HCT116 (cell line): Measurements from ENCODE around the gene DOCK2. TPM values are rescaled to one million over a fixed set of nuclear protein-coding genes. Genes with fewer than 3 reads are reported as not detected.

ENCODE experiments used
- ATAC-seq: fragments of 200-7000 bp; cut with Tn5 transposase; 2 replicates; pipeline ENCODE4 v1.9.1; 2020; ENCODE audit warnings: mild to moderate bottlenecking, moderate library complexity
- BruUV-seq: library from RNA; stranded (reverse); fragments of 400-500 nt; replicated peaks from 2 replicates; lab custom pipeline; 2021; lab: Mats Ljungman, UMichigan
- CTCF ChIA-PET: fragments of 300-600 bp; sonication (Branson Sonifier 250); formaldehyde crosslinking; loops from one replicate; lab custom pipeline; 2021; ENCODE audit warnings: antibody characterized with exemption; lab: Charles Lee
- POLR2A ChIA-PET: fragments of 300-600, 350-600 bp; sonication (Branson Sonifier 250); formaldehyde crosslinking; loops from one replicate; lab custom pipeline; 2021; ENCODE audit warnings: antibody characterized with exemption; lab: Charles Lee
- RAD21 ChIA-PET, 2 experiments: fragments of 300-600 bp; sonication (Branson Sonifier 250); formaldehyde crosslinking; loops; one replicate each; lab custom pipeline; 2023; ENCODE audit warnings: low total read pairs in 2 of 2; ENCODE audit not compliant: uncharacterized antibody in 2 of 2, unreplicated experiment in 2 of 2, low non-redundant PET in 1 of 2; lab: Charles Lee
- DNase-seq: peaks from one replicate; pipeline ENCODE4 v3.0.0-alpha.2; 2010; ENCODE audit warnings: low read depth, low spot score
- H2AFZ ChIP-seq: fragments of 200-600 bp; shearing (Covaris generic), sonication (generic); 2 replicates; pipeline ENCODE4 v1.6.1; 2017; ENCODE audit warnings: low read depth, mixed run types, mixed read lengths, antibody characterized with exemption, low read length; ENCODE audit not compliant: poor library complexity, severe bottlenecking
- H3K27ac ChIP-seq: 2 replicates; pipeline ENCODE4 v1.5.1; 2012; ENCODE audit warnings: low read depth, low read length
- H3K27me3 ChIP-seq: fragments of 200-600 bp; sonication (generic); 2 replicates; pipeline ENCODE4 v1.6.1; 2016; ENCODE audit warnings: mixed run types, low read length, mixed read lengths; ENCODE audit not compliant: insufficient read depth
- H3K36me3 ChIP-seq, 2 experiments: fragments of 200-500 bp in 1 of 2; fragments of 200-600 bp in 1 of 2; sonication (Bioruptor generic) in 1 of 2; sonication (generic) in 1 of 2; 2 replicates each; pipeline versions ENCODE4 v1.5.1 to v1.6.1; 2014 to 2016; ENCODE audit warnings: low read length in 2 of 2, inconsistent platforms in 1 of 2, mixed read lengths in 1 of 2, mixed run types in 1 of 2; ENCODE audit not compliant: insufficient read depth in 2 of 2, control insufficient read depth in 1 of 2
- H3K4me1 ChIP-seq, 2 experiments: fragments of 200-600 bp in 1 of 2; sonication (generic) in 1 of 2; 2 replicates each; pipeline versions ENCODE4 v1.5.1 to v1.6.1; 2012 to 2017; ENCODE audit warnings: low read length in 2 of 2, inconsistent platforms in 1 of 2, mild to moderate bottlenecking in 1 of 2, mixed read lengths in 1 of 2, mixed run types in 1 of 2, moderate library complexity in 1 of 2; ENCODE audit not compliant: insufficient read depth in 2 of 2, control insufficient read depth in 1 of 2
- H3K4me2 ChIP-seq: fragments of 200-600 bp; sonication (generic); 2 replicates; pipeline ENCODE4 v1.6.1; 2017; ENCODE audit warnings: mixed run types, low read length, mixed read lengths
- H3K4me3 ChIP-seq, 2 experiments: fragments of 200-600 bp in 1 of 2; sonication (generic) in 1 of 2; replicated peaks in 1 of 2; 2 replicates each; pipeline ENCODE4 v1.5.1; 2011 to 2016; ENCODE audit warnings: low read length in 2 of 2, control low read depth in 1 of 2, low read depth in 1 of 2, mild to moderate bottlenecking in 1 of 2, mixed read lengths in 1 of 2, mixed run types in 1 of 2
- H3K79me2 ChIP-seq: fragments of 200-600 bp; sonication (generic); 2 replicates; pipeline ENCODE4 v1.6.1; 2017; ENCODE audit warnings: mild to moderate bottlenecking, mixed run types, low read length, moderate library complexity, mixed read lengths; ENCODE audit not compliant: insufficient read depth
- H3K9ac ChIP-seq: fragments of 200-600 bp; sonication (generic); 2 replicates; pipeline ENCODE4 v1.6.1; 2016; ENCODE audit warnings: low read length, mixed read lengths
- H3K9me2 ChIP-seq: fragments of 200-600 bp; sonication (generic), shearing (Covaris generic); 2 replicates; pipeline ENCODE4 v1.6.1; 2017; ENCODE audit warnings: mixed run types, mild to moderate bottlenecking, moderate library complexity; ENCODE audit not compliant: insufficient read depth
- H3K9me3 ChIP-seq, 2 experiments: fragments of 200-500 bp in 1 of 2; fragments of 200-600 bp in 1 of 2; sonication (Bioruptor generic) in 1 of 2; sonication (generic) in 1 of 2; 2 replicates each; pipeline ENCODE4 v1.6.1; 2014 to 2017; ENCODE audit warnings: low read length in 2 of 2, mixed read lengths in 2 of 2, inconsistent platforms in 1 of 2, low read depth in 1 of 2, mild to moderate bottlenecking in 1 of 2, mixed run types in 1 of 2, moderate library complexity in 1 of 2; ENCODE audit not compliant: control insufficient read depth in 1 of 2, insufficient read depth in 1 of 2
- H4K20me1 ChIP-seq: fragments of 200-600 bp; sonication (generic), shearing (Covaris generic); 2 replicates; pipeline ENCODE4 v1.6.1; 2017; ENCODE audit warnings: mixed run types, mild to moderate bottlenecking, moderate library complexity; ENCODE audit not compliant: insufficient read depth
- CBX3 ChIP-seq: IDR thresholded peaks from 2 replicates; pipeline ENCODE4 v1.6.1; 2012; ENCODE audit warnings: low read depth
- CTCF ChIP-seq, 3 experiments: fragments of 200-600 bp in 1 of 3; sonication (generic) in 1 of 3; IDR thresholded peaks in 2 of 3; conservative IDR thresholded peaks in 1 of 3; 2 replicates each; pipeline ENCODE4 v1.5.1; 2012 to 2017; ENCODE audit warnings: low read depth in 2 of 3, low read length in 2 of 3, antibody characterized with exemption in 1 of 3, borderline replicate concordance in 1 of 3, control low read depth in 1 of 3, mild to moderate bottlenecking in 1 of 3, mixed read lengths in 1 of 3, mixed run types in 1 of 3, moderate library complexity in 1 of 3; ENCODE audit not compliant: insufficient read depth in 1 of 3
- EGR1 ChIP-seq: IDR thresholded peaks from 2 replicates; pipeline ENCODE4 v1.6.1; 2012; ENCODE audit warnings: low read depth
- EZH2 ChIP-seq: fragments of 200-600 bp; sonication (generic); IDR thresholded peaks from 2 replicates; pipeline ENCODE4 v1.6.1; 2017; ENCODE audit warnings: antibody characterized with exemption, mixed run types
- RAD21 ChIP-seq: IDR thresholded peaks from 2 replicates; pipeline ENCODE4 v1.6.1; 2012; ENCODE audit warnings: low read depth, mild to moderate bottlenecking
- TCF7L2 ChIP-seq: IDR thresholded peaks from 2 replicates; pipeline ENCODE4 v1.7.0; 2011; ENCODE audit warnings: borderline replicate concordance, inconsistent platforms; ENCODE audit not compliant: insufficient read depth, insufficient read length; ENCODE audit errors: extremely low read depth
- intact Hi-C: fragments of 100-400 bp; cut with micrococcal nuclease; formaldehyde crosslinking; loops from 2 replicates; pipeline ENCODE4 v1.10.0; 2022
- total RNA-seq: library from RNA; stranded (reverse); gene quantifications from one replicate; pipeline ENCODE4 v1.2.1, GENCODE V29; 2021; ENCODE audit not compliant: unreplicated experiment

DOCK2 gene
- total RNA-seq, 1 experiment from 2014 or later: 0.89 TPM

GRCh38 chr5:170100066-170100943, 463.2 kb downstream of the DOCK2 start:
- Histone ChIP-seq H2AFZ (peak overlapping the region; percentile 5), H3K27ac (no peak overlapping the region)
- peak; percentile 82 for ATAC-seq

More at GRCh38 chr5:170100066-170100943, 463.2 kb downstream of the DOCK2 start:
- DNase-seq: peak; percentile 75
- Histone ChIP-seq H3K36me3 (no peaks in the 10 kb centered on the region), H4K20me1 (no peaks in the 10 kb centered on the region), H3K27me3 (peaks cover 19% of the 10 kb centered on the region; the same call in 1 of the 2 replicates), H3K9me2 (no peaks in the 10 kb centered on the region), H3K9me3 (no peaks in the 10 kb centered on the region), H3K4me1 (no peaks in the 10 kb centered on the region), H3K4me3 (no peak overlapping the region), H3K79me2 (no peaks in the 10 kb centered on the region), H3K9ac (no peak overlapping the region), H3K4me2 (no peak overlapping the region)
- RAD21 ChIA-PET: interaction anchor here (0.7 to 1.6 kb wide), 4 partner anchors 83 to 116 kb away, joined by 3 to 7 read pairs (median 4); no protein-coding TSS in a partner anchor
- BruUV-seq: no TSS peak
- CTCF ChIA-PET: interaction anchor here (0.9 to 4.0 kb wide), 4 partner anchors 84 to 119 kb away, joined by 3 to 40 read pairs (median 13); no protein-coding TSS in a partner anchor
- no peak for TF ChIP-seq EGR1
- TF ChIP-seq CTCF (IDR thresholded peaks at IDR 0.05 in 2 of 3, conservative IDR thresholded peaks at IDR 0.05 in 1 of 3; ENCODE audit: borderline replicate concordance in 1 of 3, insufficient read depth in 1 of 3, low read depth in 2 of 3, low read length in 2 of 3): peak; percentile 58 to 89 (median 69)
- TF ChIP-seq RAD21: peak; percentile 92
- no peak for TF ChIP-seq EZH2
- TF ChIP-seq TCF7L2: peak; percentile 15
- TF ChIP-seq CBX3: no peak
- intact Hi-C loops: loop anchor here (1.0 kb wide), 4 partner anchors 84 to 320 kb away; no protein-coding TSS in a partner anchor
- POLR2A ChIA-PET: no interaction called here
